GM12878 (cell line): Measurements from ENCODE around the gene OSER1. TPM values are rescaled to one million over a fixed set of nuclear protein-coding genes. Genes with fewer than 3 reads are reported as not detected.
A peak's percentile ranks its signal among the peaks of the same experiment; 100 is the strongest.

Experiments used
- ATAC-seq: fragments of 200-7000 bp; cut with Tn5 transposase; 3 replicates; pipeline ENCODE4 v1.9.1; 2020; ENCODE audit warnings: mild to moderate bottlenecking, moderate library complexity
- BruUV-seq: library from RNA; stranded (reverse); fragments of 400-500 nt; replicated peaks from 2 replicates; lab custom pipeline; 2021; lab: Mats Ljungman, UMichigan
- CTCF ChIA-PET: fragments of 300-600 bp; sonication (Branson Sonifier 250); formaldehyde crosslinking; extraction: SDS; loops from one replicate; lab custom pipeline; 2021; ENCODE audit warnings: inconsistent platforms; lab: Yijun Ruan, JAX
- POLR2A ChIA-PET: fragments of 350-600 bp; formaldehyde crosslinking; extraction: SDS; loops from one replicate; lab custom pipeline; 2021; ENCODE audit warnings: inconsistent platforms; lab: Charles Lee
- RAD21 ChIA-PET: fragments of 300-600 bp; sonication (Branson Sonifier 250); formaldehyde crosslinking; loops from one replicate; lab custom pipeline; 2023; ENCODE audit warnings: antibody characterized with exemption; ENCODE audit not compliant: unreplicated experiment; lab: Charles Lee
- SMC1A ChIA-PET: fragments of 300-600 bp; sonication (Branson Sonifier 250); formaldehyde crosslinking; loops from one replicate; lab custom pipeline; 2023; ENCODE audit not compliant: unreplicated experiment, uncharacterized antibody; lab: Charles Lee
- DNase-seq: peaks from one replicate; pipeline ENCODE4 v3.0.0-alpha.2; 2011; ENCODE audit warnings: low read depth, low spot score
- FAIRE-seq: peaks from 3 replicates; lab custom pipeline; 2011; peaks lifted over from hg19 to GRCh38; lab: Jason Lieb, UNC
- H2AFZ ChIP-seq: 2 replicates; pipeline ENCODE4 v1.6.0; 2011; ENCODE audit warnings: low read depth, low read length, control low read depth; ENCODE audit not compliant: control insufficient read depth
- H3K27ac ChIP-seq: 2 replicates; pipeline ENCODE4 v1.5.1; 2011; ENCODE audit warnings: control low read depth; ENCODE audit not compliant: control insufficient read depth, insufficient read depth
- H3K27me3 ChIP-seq, 2 experiments: replicated peaks in 1 of 2; 2 replicates each; pipeline versions ENCODE4 v1.6.0 to v1.6.1; 2011; ENCODE audit warnings: low read length in 1 of 2; ENCODE audit not compliant: control insufficient read depth in 2 of 2, insufficient read depth in 2 of 2
- H3K36me3 ChIP-seq, 2 experiments: 2 replicates each; pipeline ENCODE4 v1.5.1; 2011; ENCODE audit warnings: low read length in 1 of 2; ENCODE audit not compliant: control insufficient read depth in 2 of 2, insufficient read depth in 2 of 2
- H3K4me1 ChIP-seq: 2 replicates; pipeline ENCODE4 v1.6.1; 2011; ENCODE audit warnings: mild to moderate bottlenecking, low read length, moderate library complexity, mixed read lengths; ENCODE audit not compliant: control insufficient read depth, insufficient read depth
- H3K4me2 ChIP-seq: 2 replicates; pipeline ENCODE4 v1.6.0; 2011; ENCODE audit warnings: control low read depth; ENCODE audit not compliant: control insufficient read depth, insufficient read depth
- H3K4me3 ChIP-seq: fragments of 200-600 bp; sonication (generic); 2 replicates; pipeline ENCODE4 v1.5.1; 2016
- H3K79me2 ChIP-seq: 2 replicates; pipeline ENCODE4 v1.6.0; 2011; ENCODE audit warnings: low read length; ENCODE audit not compliant: control insufficient read depth, insufficient read depth
- H3K9ac ChIP-seq: 2 replicates; pipeline ENCODE4 v1.8.0; 2011; ENCODE audit warnings: low read length, control low read depth, mixed read lengths; ENCODE audit not compliant: control insufficient read depth, insufficient read depth
- H3K9me3 ChIP-seq: replicated peaks from 3 replicates; pipeline ENCODE4 v1.5.1; 2011; ENCODE audit warnings: mild to moderate bottlenecking, low read length; ENCODE audit not compliant: control insufficient read depth, insufficient read depth
- H4K20me1 ChIP-seq: 2 replicates; pipeline ENCODE4 v1.6.0; 2011; ENCODE audit not compliant: control insufficient read depth, insufficient read depth
- BCL3 ChIP-seq: IDR thresholded peaks from 2 replicates; pipeline ENCODE4 v1.6.1; 2011; ENCODE audit warnings: borderline replicate concordance, low read depth, mild to moderate bottlenecking, moderate library complexity, low read length; ENCODE audit not compliant: insufficient read depth, poor library complexity, severe bottlenecking
- E2F4 ChIP-seq: IDR thresholded peaks from 2 replicates; pipeline ENCODE4 v1.6.1; 2012; ENCODE audit warnings: low read depth, low read length, improper control_type of control experiment
- GATAD2B ChIP-seq: fragments of 450-650 bp; conservative IDR thresholded peaks from 2 replicates; pipeline ENCODE4 v1.6.1; 2017; ENCODE audit warnings: low read depth, mild to moderate bottlenecking, moderate library complexity
- JUNB ChIP-seq: IDR thresholded peaks from 2 replicates; pipeline ENCODE4 v1.6.1; 2016; ENCODE audit warnings: antibody characterized with exemption, mild to moderate bottlenecking
- PBX3 ChIP-seq: IDR thresholded peaks from 2 replicates; pipeline ENCODE4 v1.6.1; 2011; ENCODE audit warnings: mild to moderate bottlenecking, low read depth, low read length, moderate library complexity; ENCODE audit not compliant: insufficient replicate concordance
- PML ChIP-seq: IDR thresholded peaks from 2 replicates; pipeline ENCODE4 v1.6.1; 2012; ENCODE audit warnings: low read length, inconsistent platforms
- TCF3 ChIP-seq: IDR thresholded peaks from 2 replicates; pipeline ENCODE4 v1.6.1; 2012; ENCODE audit warnings: low read depth, mild to moderate bottlenecking, low read length, borderline replicate concordance; ENCODE audit not compliant: insufficient read depth
- ZZZ3 ChIP-seq: IDR thresholded peaks from 2 replicates; pipeline ENCODE4 v1.6.1; 2011; ENCODE audit warnings: low read depth; ENCODE audit not compliant: control insufficient read depth, insufficient read length
- WGBS: methylation state at CpG from one replicate; pipeline ENCODE4 v1.1.6; 2016; ENCODE audit warnings: low lambda C conversion rate; ENCODE audit not compliant: insufficient replicate concordance, insufficient coverage; ENCODE audit errors: missing lambda C conversion rate; 5-methylcytosine and 5-hydroxymethylcytosine counted together
- in situ Hi-C: fragments of 300-500 bp; cut with MboI; formaldehyde crosslinking; loops from 9 replicates; pipeline ENCODE4 v1.14.3; 2018; ENCODE audit warnings: mixed read lengths
- intact Hi-C: fragments of 100-400 bp; cut with micrococcal nuclease; formaldehyde crosslinking; loops from one replicate; pipeline ENCODE4 v1.14.2; 2022; ENCODE audit not compliant: unreplicated experiment
- polyA plus RNA-seq, 11 experiments: library from polyadenylated mRNA; depleted of rRNA in 4 of 11; unstranded in 6 of 11; stranded (reverse) in 5 of 11; fragments of >200 nt; fragmentation: Nextera tagmentation in 4 of 11; fragmentation: Illumina TruSeq in 1 of 11; extraction: Ambion mirVana in 4 of 11; extraction: Trizol in 1 of 11; gene quantifications; 1 replicate in 1 of 11; 2 replicates in 10 of 11; pipeline versions ENCODE4 v1.2.1 to v1.2.3, GENCODE V29; 2011 to 2016; ENCODE audit warnings: inconsistent platforms in 2 of 11, missing spikeins in 2 of 11, low read depth in 1 of 11
- total RNA-seq, 4 experiments: library from RNA; depleted of rRNA in 3 of 4; stranded (reverse); fragments of >200 nt in 3 of 4; fragmentation: Illumina TruSeq in 1 of 4; extraction: Trizol in 1 of 4; gene quantifications; 2 replicates each; pipeline versions ENCODE4 v1.2.1 to v1.2.3, GENCODE V29; 2013 to 2021

OSER1 gene
- total and polyA plus RNA-seq, 10 of the 15 experiments (the other 5 are each of a cell fraction or from before 2014, with no cell fraction given): 19.3 to 63.8 (median 28.4) TPM

GRCh38 chr20:44254073-44254472 is 43.5 kb upstream of the OSER1 start:
- BruUV-seq: no TSS peak
- Histone ChIP-seq H3K36me3 (no peaks in the 10 kb centered on the region), H2AFZ (no peak overlapping the region), H3K4me3 (no peak overlapping the region), H3K27ac (no peak overlapping the region), H3K27me3 (0 out of 4 replicates have a peak, but pooled peaks cover 0 to 1% of the 10 kb centered on the region in 2 experiments), H3K4me2 (no peak overlapping the region), H3K79me2 (no peaks in the 10 kb centered on the region), H3K4me1 (no peaks in the 10 kb centered on the region), H3K9me3 (no peaks in the 10 kb centered on the region), H4K20me1 (no peaks in the 10 kb centered on the region), H3K9ac (no peak overlapping the region)
- RAD21 ChIA-PET: no interaction called here
- intact Hi-C loops (no loop called here), in situ Hi-C loops (no loop called here)
- POLR2A ChIA-PET: no interaction called here
- WGBS: 41% methylated on average over 8 of the region's 8 CpGs
- CTCF ChIA-PET: interaction anchor here (0.5 kb wide), 1 partner anchor 45 kb away, joined by 3 read pairs; no protein-coding TSS in a partner anchor
- ATAC-seq: no peak
- FAIRE-seq: no peak
- SMC1A ChIA-PET: no interaction called here
- TF ChIP-seq ZZZ3 (no peak), E2F4 (no peak), PBX3 (peak; percentile 58), PML (no peak), TCF3 (peak; percentile 23; the same call in 1 of the 2 replicates), BCL3 (peak; percentile 94), GATAD2B (no peak), JUNB (no peak)
- no peak for DNase-seq
